ENCODE results near the gene GPR146. TPM values are rescaled to one million over a fixed set of nuclear protein-coding genes. Genes with fewer than 3 reads are reported as not detected.
"Not testable (repeated sequence)": the region's sequence is repeated elsewhere in the genome, so short reads cannot be mapped to it uniquely, and the experiment has no call there.

The GPR146 gene
- total RNA-seq, 2 experiments from 2014 or later, result 9.9 to 13.7 TPM

- POLR2A ChIA-PET, result no interaction called here
- no peak for ATAC-seq (ENCODE audit: poor library complexity)
- H3K36me3 Mint-ChIP-seq (ENCODE audit: low read depth), result peaks cover 4% of the 10 kb centered on the region
- H3K4me1 Mint-ChIP-seq (ENCODE audit: low read depth), result no peaks in the 10 kb centered on the region
- no peak overlapping the region for H3K27ac ChIP-seq (ENCODE audit: low read depth in 1 of 2, low read length in 2 of 2)
- H3K27ac Mint-ChIP-seq, result no peak overlapping the region
- no peaks in the 10 kb centered on the region for H3K27me3 ChIP-seq (ENCODE audit: control insufficient read depth in 1 of 2, insufficient read depth in 2 of 2, low read length in 2 of 2)
- intact Hi-C loops (cut with DNase I, micrococcal nuclease), result no loop called here
- peaks cover 12% of the 10 kb centered on the region for H3K36me3 ChIP-seq (ENCODE audit: insufficient read depth, low read length)
- no peak for DNase-seq
- TF ChIP-seq CTCF (IDR thresholded peaks at IDR 0.05), result no peak
- no peaks in the 10 kb centered on the region for H3K9me3 Mint-ChIP-seq
- no peak overlapping the region for H3K4me3 ChIP-seq (ENCODE audit: low read length)
- H3K4me3 Mint-ChIP-seq, result no peak overlapping the region
- no peaks in the 10 kb centered on the region for H3K9me3 ChIP-seq (ENCODE audit: control insufficient read depth in 1 of 2, insufficient read depth in 1 of 2, low read length in 2 of 2)
- H3K27me3 Mint-ChIP-seq, result no peaks in the 10 kb centered on the region
- no peaks in the 10 kb centered on the region for H3K4me1 ChIP-seq (ENCODE audit: insufficient read depth, low read length)
- CTCF ChIA-PET, result interaction anchor here (9.5 kb wide), 1 partner anchor 64 kb away, joined by 220 read pairs; no protein-coding TSS in a partner anchor
Measured at GRCh38 chr7:999149-999879, 45.0 kb upstream of the GPR146 start.

GRCh38 chr7:999941-1000935 lies 44.1 kb upstream of the GPR146 start:
- CTCF ChIA-PET, result no interaction called here
- TF ChIP-seq CTCF (IDR thresholded peaks at IDR 0.05), result no peak
- no peaks in the 10 kb centered on the region for H3K9me3 ChIP-seq (ENCODE audit: control insufficient read depth in 1 of 2, insufficient read depth in 1 of 2, low read length in 2 of 2)
- no peaks in the 10 kb centered on the region for H3K27me3 ChIP-seq (ENCODE audit: control insufficient read depth in 1 of 2, insufficient read depth in 2 of 2, low read length in 2 of 2)
- intact Hi-C loops (cut with DNase I, micrococcal nuclease), result no loop called here
- H3K4me1 ChIP-seq (ENCODE audit: insufficient read depth, low read length), result no peaks in the 10 kb centered on the region
- H3K4me3 ChIP-seq (ENCODE audit: low read length), result no peak overlapping the region
- Mint-ChIP-seq H3K9me3 (no peaks in the 10 kb centered on the region), H3K4me3 (no peak overlapping the region), H3K4me1 (ENCODE audit: low read depth) (no peaks in the 10 kb centered on the region), H3K36me3 (ENCODE audit: low read depth) (peaks cover 4% of the 10 kb centered on the region), H3K27me3 (no peaks in the 10 kb centered on the region), H3K27ac (no peak overlapping the region)
- POLR2A ChIA-PET, result no interaction called here
- DNase-seq (no peak), ATAC-seq (ENCODE audit: poor library complexity) (no peak)
- no peak overlapping the region for H3K27ac ChIP-seq (ENCODE audit: low read depth in 1 of 2, low read length in 2 of 2)
- H3K36me3 ChIP-seq (ENCODE audit: insufficient read depth, low read length), result peaks cover 12% of the 10 kb centered on the region

- H3K27me3 Mint-ChIP-seq; H3K9me3 Mint-ChIP-seq; H3K4me3 Mint-ChIP-seq; H3K4me1 ChIP-seq (ENCODE audit: insufficient read depth, low read length); POLR2A ChIA-PET; H3K27me3 ChIP-seq (ENCODE audit: control insufficient read depth in 1 of 2, insufficient read depth in 2 of 2, low read length in 2 of 2); DNase-seq; CTCF ChIA-PET; H3K4me3 ChIP-seq (ENCODE audit: low read length); H3K36me3 Mint-ChIP-seq (ENCODE audit: low read depth); H3K27ac ChIP-seq (ENCODE audit: low read depth in 1 of 2, low read length in 2 of 2); H3K9me3 ChIP-seq (ENCODE audit: control insufficient read depth in 1 of 2, insufficient read depth in 1 of 2, low read length in 2 of 2); intact Hi-C loops (cut with DNase I, micrococcal nuclease); H3K4me1 Mint-ChIP-seq (ENCODE audit: low read depth); ATAC-seq (ENCODE audit: poor library complexity); H3K27ac Mint-ChIP-seq: not testable (repeated sequence)
- peaks cover 12% of the 10 kb centered on the region for H3K36me3 ChIP-seq (ENCODE audit: insufficient read depth, low read length)
Measured at GRCh38 chr7:1001069-1001770, 43.1 kb upstream of the GPR146 start.

- H3K4me1 ChIP-seq (ENCODE audit: insufficient read depth, low read length); H3K36me3 ChIP-seq (ENCODE audit: insufficient read depth, low read length); H3K27me3 Mint-ChIP-seq; intact Hi-C loops (cut with DNase I, micrococcal nuclease); H3K27me3 ChIP-seq (ENCODE audit: control insufficient read depth in 1 of 2, insufficient read depth in 2 of 2, low read length in 2 of 2); H3K27ac Mint-ChIP-seq; H3K4me1 Mint-ChIP-seq (ENCODE audit: low read depth); H3K4me3 Mint-ChIP-seq; H3K9me3 Mint-ChIP-seq; CTCF ChIA-PET; H3K36me3 Mint-ChIP-seq (ENCODE audit: low read depth); ATAC-seq (ENCODE audit: poor library complexity); H3K27ac ChIP-seq (ENCODE audit: low read depth in 1 of 2, low read length in 2 of 2); POLR2A ChIA-PET; DNase-seq; H3K4me3 ChIP-seq (ENCODE audit: low read length); H3K9me3 ChIP-seq (ENCODE audit: control insufficient read depth in 1 of 2, insufficient read depth in 1 of 2, low read length in 2 of 2): not testable (repeated sequence)
Measured at GRCh38 chr7:1002026-1002425, 42.3 kb upstream of the GPR146 start.

GRCh38 chr7:1002445-1002844 lies 41.9 kb upstream of the GPR146 start:
- H3K9me3 ChIP-seq (ENCODE audit: control insufficient read depth in 1 of 2, insufficient read depth in 1 of 2, low read length in 2 of 2); H3K27ac ChIP-seq (ENCODE audit: low read depth in 1 of 2, low read length in 2 of 2); H3K9me3 Mint-ChIP-seq; H3K4me1 Mint-ChIP-seq (ENCODE audit: low read depth); H3K27me3 ChIP-seq (ENCODE audit: control insufficient read depth in 1 of 2, insufficient read depth in 2 of 2, low read length in 2 of 2); DNase-seq; ATAC-seq (ENCODE audit: poor library complexity); H3K36me3 Mint-ChIP-seq (ENCODE audit: low read depth); H3K4me3 ChIP-seq (ENCODE audit: low read length); H3K4me3 Mint-ChIP-seq; POLR2A ChIA-PET; H3K27me3 Mint-ChIP-seq; intact Hi-C loops (cut with DNase I, micrococcal nuclease); H3K4me1 ChIP-seq (ENCODE audit: insufficient read depth, low read length); CTCF ChIA-PET; H3K27ac Mint-ChIP-seq; H3K36me3 ChIP-seq (ENCODE audit: insufficient read depth, low read length): not testable (repeated sequence)

Measured in CD4-positive, alpha-beta T cell (primary cell).